HG03060 (cell line): ENCODE results near the gene WWOX.

Experiments
- ATAC-seq: cut with Tn5 transposase; IDR thresholded peaks from one replicate; pipeline ENCODE4 v1.9.1; 2021; ENCODE audit warnings: low read depth, moderate number of reproducible peaks; ENCODE audit not compliant: unreplicated experiment

WWOX gene

GRCh38 chr16:79112462-79112861 lies 1013.0 kb downstream of the WWOX start:
- ATAC-seq = no peak

GRCh38 chr16:79113826-79114225 lies 1014.4 kb downstream of the WWOX start:
- ATAC-seq = no peak

- no peak for ATAC-seq
Observed at GRCh38 chr16:79114759-79115158, 1015.3 kb downstream of the WWOX start.

GRCh38 chr16:79121906-79122305 lies 1022.5 kb downstream of the WWOX start:
- ATAC-seq = no peak

- no peak for ATAC-seq
Observed at GRCh38 chr16:79122343-79122742, 1022.9 kb downstream of the WWOX start.

GRCh38 chr16:79124016-79124756 lies 1024.7 kb downstream of the WWOX start:
- no peak for ATAC-seq

- ATAC-seq = no peak
Observed at GRCh38 chr16:79127766-79128165, 1028.3 kb downstream of the WWOX start.

- ATAC-seq = no peak
Observed at GRCh38 chr16:79128706-79129105, 1029.3 kb downstream of the WWOX start.

GRCh38 chr16:79130616-79131015 lies 1031.2 kb downstream of the WWOX start:
- ATAC-seq = no peak

GRCh38 chr16:79131321-79132075 lies 1032.0 kb downstream of the WWOX start:
- ATAC-seq = no peak

GRCh38 chr16:79132701-79133100 lies 1033.2 kb downstream of the WWOX start:
- no peak for ATAC-seq

GRCh38 chr16:79134300-79134699 lies 1034.8 kb downstream of the WWOX start:
- no peak for ATAC-seq

GRCh38 chr16:79136955-79137354 lies 1037.5 kb downstream of the WWOX start:
- no peak for ATAC-seq

GRCh38 chr16:79137426-79137939 lies 1038.0 kb downstream of the WWOX start:
- ATAC-seq = no peak

GRCh38 chr16:79139799-79140198 lies 1040.3 kb downstream of the WWOX start:
- no peak for ATAC-seq

GRCh38 chr16:79143026-79143425 lies 1043.6 kb downstream of the WWOX start:
- ATAC-seq = no peak

- no peak for ATAC-seq
Observed at GRCh38 chr16:79150151-79150550, 1050.7 kb downstream of the WWOX start.

GRCh38 chr16:79150632-79151310 lies 1051.3 kb downstream of the WWOX start:
- no peak for ATAC-seq

- no peak for ATAC-seq
Observed at GRCh38 chr16:79154086-79154485, 1054.6 kb downstream of the WWOX start.

GRCh38 chr16:79155471-79155870 lies 1056.0 kb downstream of the WWOX start:
- ATAC-seq = no peak

- no peak for ATAC-seq
Observed at GRCh38 chr16:79155904-79156303, 1056.5 kb downstream of the WWOX start.
